Naive B cell (primary cell): Measurements from ENCODE around the gene ZER1. TPM values are rescaled to one million over a fixed set of nuclear protein-coding genes. Genes with fewer than 3 reads are reported as not detected.

Experiments
- ATAC-seq, 2 donors: fragments of 150-1000 bp; cut with Tn5 transposase; 2 replicates each; pipeline ENCODE4 v1.10.0; 2021; ENCODE audit warnings: low read depth in 2 of 2, mild to moderate bottlenecking in 2 of 2, moderate library complexity in 2 of 2
- DNase-seq: peaks from one replicate; pipeline ENCODE4 v3.0.0; 2022
- H3K27ac Mint-ChIP-seq, 6 donors: one replicate each; pipeline ENCODE4 v1.8.0; 2020 to 2022; ENCODE audit warnings: mild to moderate bottlenecking in 6 of 6, mixed read lengths in 6 of 6, moderate library complexity in 5 of 6, inconsistent platforms in 2 of 6
- H3K27me3 Mint-ChIP-seq, 3 donors: one replicate each; pipeline ENCODE4 v1.8.0; 2021 to 2022; ENCODE audit warnings: mixed read lengths in 3 of 3, mild to moderate bottlenecking in 1 of 3
- H3K36me3 Mint-ChIP-seq, 2 donors: one replicate each; pipeline ENCODE4 v1.8.0; 2020 to 2022; ENCODE audit warnings: mixed read lengths in 2 of 2, inconsistent platforms in 1 of 2, mild to moderate bottlenecking in 1 of 2
- H3K4me1 Mint-ChIP-seq, 3 donors: one replicate each; pipeline ENCODE4 v1.8.0; 2020 to 2022; ENCODE audit warnings: mixed read lengths in 3 of 3, inconsistent platforms in 1 of 3, mild to moderate bottlenecking in 1 of 3, moderate library complexity in 1 of 3
- H3K4me3 Mint-ChIP-seq, 8 donors: one replicate each; pipeline ENCODE4 v1.8.0; 2020 to 2022; ENCODE audit warnings: mild to moderate bottlenecking in 8 of 8, mixed read lengths in 8 of 8, moderate library complexity in 8 of 8, inconsistent platforms in 2 of 8
- H3K9me3 Mint-ChIP-seq, 7 donors: one replicate each; pipeline ENCODE4 v1.8.0; 2020 to 2022; ENCODE audit warnings: mixed read lengths in 7 of 7, mild to moderate bottlenecking in 5 of 7, inconsistent platforms in 2 of 7, moderate library complexity in 1 of 7
- polyA plus RNA-seq, 6 donors: library from polyadenylated mRNA; unstranded; fragments of 300-500 nt; fragmentation: Illumina TruSeq; gene quantifications; one replicate each; pipeline ENCODE4 v1.2.3, GENCODE V29; 2021; ENCODE audit warnings: low read depth in 6 of 6

Gene ZER1
- polyA plus RNA-seq, 6 donors from 2014 or later = 30.9 to 43.1 (median 33.0) TPM

DNA sequence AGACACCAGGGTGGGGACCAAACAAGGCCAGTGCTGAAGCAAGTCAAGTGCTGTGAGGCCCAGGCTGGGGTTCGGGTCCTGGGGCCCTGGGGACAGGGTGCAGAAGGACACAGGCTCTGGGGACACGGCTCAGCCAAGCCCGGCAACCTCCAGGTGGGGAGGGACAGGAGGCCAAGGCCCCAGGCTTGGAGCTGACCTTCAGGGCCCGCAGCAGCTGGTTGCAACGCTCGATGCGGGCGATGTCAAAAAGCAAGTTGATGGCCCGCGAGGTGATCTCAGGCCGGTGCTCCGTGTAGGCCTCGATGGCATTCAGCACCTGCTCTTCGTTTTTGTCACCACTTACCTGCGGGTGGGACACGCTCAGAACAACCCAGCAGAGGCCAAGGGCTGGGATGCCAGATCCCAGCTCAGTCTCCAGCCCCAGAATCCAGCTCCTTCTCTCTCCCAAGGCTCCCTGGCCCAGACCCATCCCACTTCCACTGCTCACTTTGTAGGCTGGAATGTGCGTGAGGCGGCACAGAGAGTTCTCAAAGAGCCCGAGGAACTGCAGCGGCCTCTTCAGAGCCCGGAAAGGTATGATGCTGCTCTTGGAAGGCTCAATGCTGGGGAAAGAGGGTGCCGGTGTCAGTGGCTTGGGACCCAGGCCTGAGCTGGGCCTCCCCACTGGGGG is 20.7 kb downstream of the ZER1 start:
- H3K27me3 Mint-ChIP-seq = no peaks in the 10 kb centered on the region
- DNase-seq (no peak), ATAC-seq (no peak)
- H3K4me1 Mint-ChIP-seq = peaks cover 0 to 4% (median 0%) of the 10 kb centered on the region in 3 donors
- H3K36me3 Mint-ChIP-seq = no peaks in the 10 kb centered on the region
- H3K4me3 Mint-ChIP-seq = no peak overlapping the region
- H3K9me3 Mint-ChIP-seq = no peaks in the 10 kb centered on the region
- no peak overlapping the region for H3K27ac Mint-ChIP-seq

DNA sequence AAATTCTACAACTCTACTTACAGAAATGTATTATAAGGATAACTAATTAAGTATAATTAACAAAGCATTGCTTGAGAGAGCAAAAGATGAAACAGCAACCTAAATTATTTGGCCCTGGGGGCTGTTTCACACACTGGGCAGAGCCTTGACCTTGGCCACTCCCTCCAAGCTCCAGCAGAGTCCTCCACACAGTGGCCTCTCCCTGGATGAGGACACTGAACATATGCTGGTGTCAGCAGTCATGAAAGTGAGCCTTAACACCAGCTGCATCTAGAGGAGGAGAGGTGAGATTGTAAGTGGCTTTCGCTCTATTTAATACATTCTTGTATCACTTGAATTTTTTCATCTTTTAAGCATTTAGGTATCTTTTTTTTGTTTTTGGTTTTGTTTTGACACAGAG is 24.5 kb downstream of the ZER1 start:
- no peaks in the 10 kb centered on the region for H3K36me3 Mint-ChIP-seq
- no peak overlapping the region for H3K4me3 Mint-ChIP-seq
- DNase-seq = no peak
- ATAC-seq = no peak
- H3K27me3 Mint-ChIP-seq = no peaks in the 10 kb centered on the region
- peaks cover 0 to 5% (median 0%) of the 10 kb centered on the region in 3 donors for H3K4me1 Mint-ChIP-seq
- peak overlapping the region in 1 of 6 donors; percentile 70 for H3K27ac Mint-ChIP-seq
- H3K9me3 Mint-ChIP-seq = no peaks in the 10 kb centered on the region

DNA sequence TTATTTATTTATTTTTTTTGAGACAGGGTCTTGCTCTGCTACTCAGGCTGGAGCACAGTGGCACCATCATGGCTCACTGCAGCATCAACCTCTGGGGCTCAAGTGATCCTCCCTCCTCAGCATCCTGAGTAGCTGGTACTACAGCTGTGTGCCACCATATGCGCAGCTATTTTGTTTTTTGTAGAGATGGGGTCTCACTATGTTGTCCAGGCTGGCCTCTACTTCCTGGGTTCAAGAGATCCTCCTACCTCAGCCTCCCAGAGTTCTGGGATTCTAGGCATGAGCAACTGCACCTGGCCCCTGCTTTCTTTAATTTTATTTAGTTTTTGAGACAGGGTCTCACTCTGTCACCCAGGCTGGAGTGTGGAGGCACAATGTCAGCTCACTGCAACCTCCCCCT is 28.3 kb downstream of the ZER1 start:
- H3K9me3 Mint-ChIP-seq = no peaks in the 10 kb centered on the region
- H3K4me1 Mint-ChIP-seq = peaks cover 0 to 5% (median 0%) of the 10 kb centered on the region in 3 donors
- H3K4me3 Mint-ChIP-seq = peak overlapping the region in 2 of 8 donors; percentile 12 to 22
- ATAC-seq (no peak), DNase-seq (no peak)
- H3K27ac Mint-ChIP-seq = no peak overlapping the region
- peaks cover 0 to 7% of the 10 kb centered on the region in 2 donors for H3K36me3 Mint-ChIP-seq
- no peaks in the 10 kb centered on the region for H3K27me3 Mint-ChIP-seq

DNA sequence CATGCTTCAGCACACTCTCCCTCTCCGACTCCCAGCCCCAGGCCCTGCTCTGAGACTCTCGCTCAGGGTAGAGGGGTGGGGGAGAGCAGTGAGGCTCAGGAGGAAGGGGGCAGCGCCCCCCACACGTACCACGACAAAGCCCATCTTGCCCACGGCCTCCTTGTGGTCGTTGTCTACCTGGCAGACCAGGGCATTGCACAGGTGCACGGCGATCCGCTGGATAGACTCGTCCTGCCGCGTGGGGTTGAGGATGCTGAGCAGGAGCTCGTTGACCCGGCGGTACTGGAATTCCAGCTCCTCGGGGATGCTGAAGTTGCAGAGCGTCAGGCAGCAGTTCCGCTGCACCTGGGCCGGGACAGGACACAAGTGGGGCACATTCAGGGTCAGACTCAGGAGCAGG is 29.3 kb downstream of the ZER1 start:
- Mint-ChIP-seq H3K4me3 (no peak overlapping the region), H3K36me3 (peaks cover 0 to 8% of the 10 kb centered on the region in 2 donors), H3K9me3 (no peaks in the 10 kb centered on the region), H3K27me3 (no peaks in the 10 kb centered on the region), H3K27ac (no peak overlapping the region), H3K4me1 (peaks cover 0 to 5% (median 0%) of the 10 kb centered on the region in 3 donors)
- no peak for DNase-seq
- no peak for ATAC-seq

DNA sequence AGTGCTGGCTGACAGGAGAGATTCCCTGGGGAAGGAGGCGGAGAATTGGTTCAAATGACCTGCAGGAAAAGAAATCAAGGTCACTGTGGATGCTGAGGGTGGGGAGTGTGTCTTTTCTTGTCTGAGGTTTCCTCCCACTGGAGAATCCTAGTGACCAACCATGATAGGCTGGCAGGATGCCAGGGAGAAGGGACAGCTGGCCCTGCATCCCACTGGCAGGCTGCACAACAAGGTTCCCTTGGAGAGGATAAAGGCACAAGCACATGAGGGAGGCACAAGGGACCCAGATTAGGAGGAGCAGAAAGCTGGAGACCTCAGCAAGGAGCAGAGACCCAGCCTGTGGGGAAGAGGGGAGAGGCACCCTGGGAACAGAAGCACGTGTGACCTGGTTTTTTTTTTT is 36.4 kb downstream of the ZER1 start:
- Mint-ChIP-seq H3K4me1 (peaks cover 0 to 13% (median 2%) of the 10 kb centered on the region in 3 donors), H3K36me3 (peaks cover 0 to 12% of the 10 kb centered on the region in 2 donors), H3K4me3 (no peak overlapping the region), H3K27ac (peak overlapping the region in 1 of 6 donors; percentile 3), H3K27me3 (no peaks in the 10 kb centered on the region), H3K9me3 (no peaks in the 10 kb centered on the region)
- DNase-seq = no peak
- no peak for ATAC-seq

DNA sequence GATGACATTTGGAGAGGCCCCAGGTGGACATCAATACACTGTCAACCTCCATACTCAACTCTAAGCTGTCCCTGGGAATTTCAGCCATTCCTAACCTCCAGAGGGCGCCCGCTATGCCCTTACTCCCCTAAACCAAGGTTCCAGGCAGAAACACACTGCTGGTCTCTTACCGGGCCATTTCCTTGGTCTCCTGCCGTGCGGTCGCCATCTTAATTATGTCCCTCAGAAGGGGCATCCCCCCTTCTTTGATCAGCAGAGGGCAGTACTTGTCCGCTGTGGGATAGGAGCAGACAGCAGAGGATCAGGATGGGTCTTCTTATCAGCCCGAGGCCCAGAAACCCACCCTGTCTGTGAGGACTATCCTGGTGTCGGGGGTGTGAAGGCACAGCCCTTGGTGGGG is 38.5 kb downstream of the ZER1 start:
- H3K4me3 Mint-ChIP-seq = no peak overlapping the region
- no peaks in the 10 kb centered on the region for H3K27me3 Mint-ChIP-seq
- H3K4me1 Mint-ChIP-seq = peaks cover 0 to 13% (median 2%) of the 10 kb centered on the region in 3 donors
- H3K27ac Mint-ChIP-seq = peak overlapping the region in 3 of 6 donors; percentile 18 to 92 (median 47)
- no peaks in the 10 kb centered on the region for H3K9me3 Mint-ChIP-seq
- peaks cover 0 to 5% of the 10 kb centered on the region in 2 donors for H3K36me3 Mint-ChIP-seq
- ATAC-seq = peak; percentile 42 to 51
- DNase-seq = peak; percentile 17

DNA sequence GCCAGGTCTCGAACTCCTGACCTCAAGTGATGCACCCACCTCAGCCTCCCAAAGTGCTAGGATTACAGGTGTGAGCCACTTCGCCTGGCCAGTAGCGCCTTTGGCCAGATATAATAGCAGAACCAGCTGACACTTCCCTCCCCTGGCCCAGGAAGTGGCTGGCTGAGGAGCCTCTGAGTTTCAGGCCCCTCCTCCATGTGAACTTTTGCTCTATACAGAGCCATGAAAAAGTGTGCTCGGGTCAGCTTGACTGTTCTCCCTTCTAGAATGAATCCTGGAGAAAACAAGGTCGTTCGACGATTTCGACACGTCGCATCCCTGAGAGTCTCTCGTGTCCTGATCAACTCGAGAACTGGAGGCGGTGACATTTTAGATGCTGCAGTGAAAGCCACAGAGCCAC is 39.2 kb downstream of the ZER1 start:
- no peak for DNase-seq
- H3K9me3 Mint-ChIP-seq = no peaks in the 10 kb centered on the region
- H3K27ac Mint-ChIP-seq = no peak overlapping the region
- H3K4me1 Mint-ChIP-seq = peaks cover 0 to 13% (median 2%) of the 10 kb centered on the region in 3 donors
- no peak for ATAC-seq
- H3K27me3 Mint-ChIP-seq = no peaks in the 10 kb centered on the region
- H3K4me3 Mint-ChIP-seq = no peak overlapping the region
- H3K36me3 Mint-ChIP-seq = peaks cover 0 to 5% of the 10 kb centered on the region in 2 donors

DNA sequence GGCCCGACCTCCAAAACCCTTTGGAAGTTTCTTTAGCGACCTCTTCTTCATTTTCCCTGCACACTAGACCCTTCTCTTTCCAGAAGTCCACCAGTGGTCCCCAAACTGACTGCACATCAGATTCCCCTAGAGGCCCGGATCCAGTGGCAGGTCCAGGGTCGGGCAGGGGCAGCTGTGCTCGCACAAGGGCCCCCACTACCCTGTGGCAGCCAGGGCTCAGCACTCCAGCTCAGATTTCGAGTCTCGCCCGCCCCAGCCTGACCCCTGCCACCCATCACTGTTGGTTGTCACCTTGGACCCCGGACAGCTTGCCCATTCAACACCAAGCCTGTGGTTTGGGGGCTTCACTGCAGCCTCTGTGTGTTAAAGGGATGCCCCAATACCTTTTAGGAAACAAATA is 40.0 kb downstream of the ZER1 start:
- H3K27me3 Mint-ChIP-seq = no peaks in the 10 kb centered on the region
- no peaks in the 10 kb centered on the region for H3K36me3 Mint-ChIP-seq
- H3K4me1 Mint-ChIP-seq = peaks cover 0 to 13% (median 2%) of the 10 kb centered on the region in 3 donors
- ATAC-seq = no peak
- no peak overlapping the region for H3K27ac Mint-ChIP-seq
- no peaks in the 10 kb centered on the region for H3K9me3 Mint-ChIP-seq
- no peak overlapping the region for H3K4me3 Mint-ChIP-seq
- DNase-seq = no peak

DNA sequence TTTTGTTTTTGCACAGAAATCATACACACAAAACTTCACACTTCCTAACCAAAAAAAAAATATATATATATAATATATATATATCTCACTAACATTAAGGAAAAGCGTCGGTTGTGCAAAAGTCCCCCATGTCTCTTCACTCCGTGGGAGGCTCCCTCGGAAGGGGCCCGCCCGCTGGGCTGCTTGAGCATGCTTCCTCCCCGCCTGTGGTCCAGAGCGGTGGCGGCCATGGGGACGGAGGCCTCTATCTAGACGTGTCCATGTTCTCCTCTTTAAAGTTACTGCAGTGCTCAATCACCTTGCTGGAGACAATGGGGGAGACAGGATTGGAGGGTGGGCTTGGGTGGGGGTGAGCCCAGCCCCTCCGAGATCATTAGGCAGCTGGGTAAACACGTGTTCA is 40.6 kb downstream of the ZER1 start:
- H3K27me3 Mint-ChIP-seq = no peaks in the 10 kb centered on the region
- peaks cover 0 to 13% (median 4%) of the 10 kb centered on the region in 3 donors for H3K4me1 Mint-ChIP-seq
- DNase-seq = no peak
- no peaks in the 10 kb centered on the region for H3K9me3 Mint-ChIP-seq
- no peak overlapping the region for H3K4me3 Mint-ChIP-seq
- ATAC-seq = no peak
- H3K36me3 Mint-ChIP-seq = no peaks in the 10 kb centered on the region
- H3K27ac Mint-ChIP-seq = no peak overlapping the region

DNA sequence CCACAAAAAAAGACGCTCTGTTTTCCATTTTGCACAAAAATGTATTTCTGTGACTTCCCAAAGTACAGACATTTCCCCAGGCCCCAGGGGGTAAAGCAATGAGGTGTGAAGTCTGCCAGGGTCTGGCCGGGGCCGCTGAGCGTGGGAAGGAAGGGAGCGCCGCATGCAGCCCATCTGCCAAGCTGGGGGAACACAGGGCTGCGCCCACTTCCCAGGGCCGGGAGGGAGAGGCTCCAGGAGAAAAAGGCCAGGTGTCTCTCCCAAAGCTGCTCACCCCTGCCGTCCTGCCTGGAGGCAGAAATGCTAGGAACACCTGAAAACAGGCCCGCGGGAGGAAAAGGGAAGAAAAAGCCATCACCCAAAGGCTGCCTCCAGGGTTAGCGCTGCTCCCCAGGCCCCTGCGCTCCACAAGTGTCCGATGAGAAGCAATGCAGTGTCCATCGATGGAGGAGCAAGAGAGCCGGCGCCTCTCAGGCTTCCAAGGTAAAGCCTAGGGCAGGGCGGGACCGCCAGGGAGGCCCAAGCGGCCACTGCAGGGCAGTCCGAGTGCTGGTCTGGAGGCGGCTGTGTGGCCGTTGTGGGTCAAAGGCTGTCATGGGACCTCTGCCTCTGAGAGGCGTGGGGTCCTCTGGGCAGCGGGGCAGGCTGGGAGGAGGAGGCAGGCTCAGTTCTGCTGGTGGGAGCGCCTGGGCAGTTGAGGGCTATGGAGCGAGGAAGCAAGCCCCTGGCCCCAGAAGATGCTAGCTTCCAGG is 41.8 kb downstream of the ZER1 start:
- peaks cover 2 to 10% (median 9%) of the 10 kb centered on the region in 3 donors for H3K4me1 Mint-ChIP-seq
- peak overlapping the region in 2 of 6 donors; percentile 67 to 84 for H3K27ac Mint-ChIP-seq
- no peak for DNase-seq
- no peak overlapping the region for H3K4me3 Mint-ChIP-seq
- H3K36me3 Mint-ChIP-seq = no peaks in the 10 kb centered on the region
- ATAC-seq = no peak
- no peaks in the 10 kb centered on the region for H3K9me3 Mint-ChIP-seq
- no peaks in the 10 kb centered on the region for H3K27me3 Mint-ChIP-seq

DNA sequence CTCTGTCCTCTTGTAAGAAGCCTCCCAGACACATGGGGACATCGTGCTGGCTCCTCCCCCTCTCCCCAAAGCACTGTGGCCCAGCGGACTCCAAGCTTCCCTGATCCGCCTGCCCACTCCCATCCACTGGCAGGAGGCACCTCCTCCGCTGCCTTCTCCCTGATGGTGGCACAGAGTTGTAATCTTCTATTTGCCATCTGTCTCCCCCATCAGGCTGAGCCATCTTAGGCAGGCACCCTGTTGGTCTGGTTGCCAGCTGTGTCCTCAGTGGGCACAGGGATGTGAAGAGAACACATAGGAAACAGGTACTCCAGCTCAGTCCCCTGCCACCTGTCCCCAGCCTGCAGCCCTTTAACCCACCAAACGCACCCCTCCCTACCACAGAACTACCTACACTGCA is 42.4 kb downstream of the ZER1 start:
- H3K36me3 Mint-ChIP-seq = no peaks in the 10 kb centered on the region
- no peaks in the 10 kb centered on the region for H3K9me3 Mint-ChIP-seq
- DNase-seq = no peak
- H3K4me1 Mint-ChIP-seq = peaks cover 9 to 17% (median 14%) of the 10 kb centered on the region in 3 donors
- H3K27me3 Mint-ChIP-seq = no peaks in the 10 kb centered on the region
- no peak overlapping the region for H3K4me3 Mint-ChIP-seq
- peak overlapping the region in 2 of 6 donors; percentile 67 to 84 for H3K27ac Mint-ChIP-seq
- ATAC-seq = no peak

DNA sequence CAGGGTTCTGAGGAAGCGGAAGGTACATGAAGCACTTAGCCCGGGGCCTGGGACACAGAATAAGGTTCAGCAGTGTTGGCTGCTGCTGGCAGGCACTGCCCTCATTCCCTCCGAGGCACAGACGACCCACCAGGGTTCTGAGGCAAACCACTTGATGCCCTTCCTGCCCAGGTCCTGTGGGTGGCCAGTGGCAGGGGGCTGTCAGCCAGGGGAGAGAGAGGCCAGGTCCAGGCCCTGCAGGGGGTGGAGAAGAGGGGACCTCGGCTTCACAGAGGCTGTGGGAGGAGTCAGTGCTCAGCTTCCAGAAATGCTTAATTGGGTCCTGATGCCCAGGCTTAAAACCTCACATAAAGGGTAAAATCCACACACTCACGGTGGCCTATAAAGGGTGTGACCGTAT is 43.4 kb downstream of the ZER1 start:
- no peak for DNase-seq
- H3K4me3 Mint-ChIP-seq = no peak overlapping the region
- ATAC-seq = no peak
- no peaks in the 10 kb centered on the region for H3K9me3 Mint-ChIP-seq
- H3K27ac Mint-ChIP-seq = no peak overlapping the region
- no peaks in the 10 kb centered on the region for H3K27me3 Mint-ChIP-seq
- no peaks in the 10 kb centered on the region for H3K36me3 Mint-ChIP-seq
- H3K4me1 Mint-ChIP-seq = peaks cover 14 to 24% (median 16%) of the 10 kb centered on the region in 3 donors

DNA sequence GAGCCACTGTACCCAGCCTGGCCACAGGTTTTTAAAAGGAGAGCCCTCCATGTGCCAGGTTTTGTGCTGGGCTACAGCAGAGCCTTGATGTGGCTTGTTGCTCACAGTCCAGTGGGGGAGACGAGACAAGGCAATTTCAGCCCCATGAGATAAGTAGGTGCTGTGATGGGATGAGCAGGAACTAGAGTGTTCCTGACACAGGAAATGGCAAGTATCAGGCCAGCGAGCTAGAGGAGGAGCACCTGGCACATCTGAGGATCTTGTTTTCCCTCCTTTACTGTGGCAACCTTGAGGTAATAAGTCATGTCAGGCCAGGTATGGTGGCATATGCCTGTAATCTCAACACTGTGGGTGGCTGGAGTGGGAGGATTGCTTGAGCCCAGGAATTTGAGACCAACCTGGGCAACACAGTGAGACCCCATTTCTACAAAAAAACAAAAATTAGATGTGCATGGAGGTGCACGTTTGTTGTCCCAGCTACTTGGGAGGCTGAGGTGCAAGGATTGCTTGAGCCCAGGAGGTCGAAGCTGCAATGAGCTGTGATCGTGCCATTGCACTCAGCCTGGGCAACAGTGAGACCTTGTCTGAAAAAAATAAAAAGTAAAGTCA is 44.0 kb downstream of the ZER1 start:
- peak overlapping the region in 1 of 8 donors; percentile 9 for H3K4me3 Mint-ChIP-seq
- ATAC-seq = no peak
- no peaks in the 10 kb centered on the region for H3K36me3 Mint-ChIP-seq
- H3K4me1 Mint-ChIP-seq = peaks cover 18 to 30% (median 20%) of the 10 kb centered on the region in 3 donors
- H3K9me3 Mint-ChIP-seq = no peaks in the 10 kb centered on the region
- DNase-seq = no peak
- no peaks in the 10 kb centered on the region for H3K27me3 Mint-ChIP-seq
- no peak overlapping the region for H3K27ac Mint-ChIP-seq
